ACC112 (cell line): Measurements from ENCODE around the gene TET3.

ENCODE experiments used
- H2AFZ ChIP-seq: fragments of 200-600 bp; sonication (generic); one replicate; pipeline ENCODE4 v1.6.0; 2017; ENCODE audit warnings: antibody characterized with exemption, low read length; ENCODE audit not compliant: unreplicated experiment
- H3K27ac ChIP-seq: fragments of 200-600 bp; sonication (generic); 2 replicates; pipeline ENCODE4 v1.5.1; 2014; ENCODE audit warnings: low read depth, mild to moderate bottlenecking, antibody characterized with exemption, low read length, moderate library complexity
- H3K27me3 ChIP-seq: fragments of 200-600 bp; sonication (generic); 2 replicates; pipeline ENCODE4 v1.6.1; 2014; ENCODE audit warnings: mild to moderate bottlenecking, antibody characterized with exemption, low read length, moderate library complexity, mixed read lengths; ENCODE audit not compliant: insufficient read depth
- H3K36me3 ChIP-seq: fragments of 200-600 bp; sonication (generic); 2 replicates; pipeline ENCODE4 v1.6.1; 2016; ENCODE audit warnings: mild to moderate bottlenecking, antibody characterized with exemption, low read length, moderate library complexity, mixed read lengths; ENCODE audit not compliant: insufficient read depth
- H3K4me1 ChIP-seq: fragments of 200-600 bp; sonication (generic); one replicate; pipeline ENCODE4 v1.6.1; 2016; ENCODE audit warnings: low read length, mixed read lengths; ENCODE audit not compliant: insufficient read depth, unreplicated experiment, control insufficient read depth
- H3K4me3 ChIP-seq: fragments of 200-600 bp; sonication (generic); 2 replicates; pipeline ENCODE4 v1.5.1; 2014; ENCODE audit warnings: mild to moderate bottlenecking, low read depth, low read length
- H3K79me2 ChIP-seq: fragments of 200-600 bp; sonication (generic); one replicate; pipeline ENCODE4 v1.6.0; 2016; ENCODE audit warnings: low read length; ENCODE audit not compliant: control insufficient read depth, unreplicated experiment, insufficient read depth

Gene TET3

GRCh38 chr2:74020702-74021406 is 36.1 kb downstream of the TET3 start:
- Histone ChIP-seq H3K27me3 (no peaks in the 10 kb centered on the region), H3K27ac (no peak overlapping the region), H3K36me3 (no peaks in the 10 kb centered on the region), H3K4me1 (no peaks in the 10 kb centered on the region), H2AFZ (no peak overlapping the region), H3K79me2 (peaks cover 22% of the 10 kb centered on the region), H3K4me3 (no peak overlapping the region)

- H3K4me3 ChIP-seq = no peak overlapping the region
- no peaks in the 10 kb centered on the region for H3K4me1 ChIP-seq
- H3K27ac ChIP-seq = no peak overlapping the region
- H2AFZ ChIP-seq = no peak overlapping the region
- H3K79me2 ChIP-seq = peaks cover 24% of the 10 kb centered on the region
- H3K27me3 ChIP-seq = no peaks in the 10 kb centered on the region
- no peaks in the 10 kb centered on the region for H3K36me3 ChIP-seq
These were observed 36.7 kb downstream of the TET3 start for GRCh38 chr2:74021407-74021755.

GRCh38 chr2:74024216-74024615 is 39.5 kb downstream of the TET3 start:
- Histone ChIP-seq H3K36me3 (peaks cover 7% of the 10 kb centered on the region), H3K27me3 (no peaks in the 10 kb centered on the region), H3K4me1 (no peaks in the 10 kb centered on the region), H3K27ac (no peak overlapping the region), H2AFZ (no peak overlapping the region), H3K4me3 (no peak overlapping the region), H3K79me2 (peaks cover 29% of the 10 kb centered on the region)

- peaks cover 35% of the 10 kb centered on the region for H3K79me2 ChIP-seq
- no peaks in the 10 kb centered on the region for H3K27me3 ChIP-seq
- no peak overlapping the region for H2AFZ ChIP-seq
These were observed 41.4 kb downstream of the TET3 start for GRCh38 chr2:74025971-74026612.

GRCh38 chr2:74026687-74027241 is 42.1 kb downstream of the TET3 start:
- peaks cover 41% of the 10 kb centered on the region for H3K79me2 ChIP-seq
- peaks cover 7% of the 10 kb centered on the region for H3K36me3 ChIP-seq
- no peaks in the 10 kb centered on the region for H3K4me1 ChIP-seq
- H3K27me3 ChIP-seq = no peaks in the 10 kb centered on the region
- no peak overlapping the region for H3K4me3 ChIP-seq
- H3K27ac ChIP-seq = no peak overlapping the region
- no peak overlapping the region for H2AFZ ChIP-seq

More at GRCh38 chr2:74025971-74026612, 41.4 kb downstream of the TET3 start:
- Histone ChIP-seq H3K27ac (no peak overlapping the region), H3K36me3 (peaks cover 7% of the 10 kb centered on the region), H3K4me1 (no peaks in the 10 kb centered on the region), H3K4me3 (no peak overlapping the region)

GRCh38 chr2:74027496-74027895 is 42.8 kb downstream of the TET3 start:
- no peak overlapping the region for H3K4me3 ChIP-seq
- H3K27me3 ChIP-seq = no peaks in the 10 kb centered on the region
- H3K79me2 ChIP-seq = peaks cover 42% of the 10 kb centered on the region
- no peak overlapping the region for H2AFZ ChIP-seq
- no peak overlapping the region for H3K27ac ChIP-seq
- no peaks in the 10 kb centered on the region for H3K4me1 ChIP-seq
- H3K36me3 ChIP-seq = peaks cover 7% of the 10 kb centered on the region

GRCh38 chr2:74028290-74028689 is 43.6 kb downstream of the TET3 start:
- Histone ChIP-seq H3K79me2 (peaks cover 42% of the 10 kb centered on the region), H3K27ac (no peak overlapping the region), H3K4me3 (no peak overlapping the region), H3K36me3 (peaks cover 7% of the 10 kb centered on the region), H3K4me1 (no peaks in the 10 kb centered on the region), H2AFZ (no peak overlapping the region), H3K27me3 (no peaks in the 10 kb centered on the region)

- Histone ChIP-seq H3K4me1 (no peaks in the 10 kb centered on the region), H3K4me3 (no peak overlapping the region), H3K27ac (no peak overlapping the region), H2AFZ (no peak overlapping the region), H3K79me2 (peaks cover 45% of the 10 kb centered on the region), H3K27me3 (no peaks in the 10 kb centered on the region), H3K36me3 (peaks cover 7% of the 10 kb centered on the region)
These were observed 44.0 kb downstream of the TET3 start for GRCh38 chr2:74028741-74029140.

GRCh38 chr2:74029714-74030397 is 45.1 kb downstream of the TET3 start:
- no peak overlapping the region for H2AFZ ChIP-seq
- H3K27ac ChIP-seq = no peak overlapping the region
- H3K4me1 ChIP-seq = no peaks in the 10 kb centered on the region
- H3K27me3 ChIP-seq = no peaks in the 10 kb centered on the region
- peaks cover 46% of the 10 kb centered on the region for H3K79me2 ChIP-seq
- H3K36me3 ChIP-seq = peaks cover 7% of the 10 kb centered on the region
- no peak overlapping the region for H3K4me3 ChIP-seq

GRCh38 chr2:74031221-74031620 is 46.5 kb downstream of the TET3 start:
- Histone ChIP-seq H3K79me2 (peaks cover 45% of the 10 kb centered on the region), H3K4me3 (no peak overlapping the region), H3K27me3 (no peaks in the 10 kb centered on the region), H3K27ac (no peak overlapping the region), H2AFZ (no peak overlapping the region), H3K4me1 (no peaks in the 10 kb centered on the region), H3K36me3 (peaks cover 7% of the 10 kb centered on the region)
